ENCODE results near the gene ZNF124. TPM values are rescaled to one million over a fixed set of nuclear protein-coding genes. Genes with fewer than 3 reads are reported as not detected.

Gene ZNF124
- total RNA-seq, 2 donors from 2014 or later, result 31.6 to 43.2 TPM

DNA sequence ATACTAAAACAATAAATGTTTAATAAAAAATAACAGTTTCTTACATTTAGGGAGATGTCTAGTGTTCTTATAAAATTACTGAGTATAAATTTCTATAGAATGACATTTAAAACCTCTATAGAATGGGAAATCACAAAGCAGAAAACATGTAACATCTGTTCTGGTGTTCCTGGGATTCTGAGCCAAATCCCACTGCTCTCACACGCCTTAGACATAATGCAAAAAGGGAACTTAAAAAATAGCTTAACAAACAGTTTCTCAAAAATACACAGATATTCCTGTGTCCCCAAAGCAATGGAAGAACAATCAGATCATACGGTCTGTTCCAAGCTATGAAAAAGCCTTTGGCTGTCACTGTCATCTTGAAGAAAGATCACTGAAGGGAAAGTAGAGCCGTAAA is 27.0 kb upstream of the ZNF124 start:
- intact Hi-C loops (cut with DNase I), result no loop called here
- no peaks in the 10 kb centered on the region for H3K9me3 ChIP-seq
- TF ChIP-seq, protein P1, sequence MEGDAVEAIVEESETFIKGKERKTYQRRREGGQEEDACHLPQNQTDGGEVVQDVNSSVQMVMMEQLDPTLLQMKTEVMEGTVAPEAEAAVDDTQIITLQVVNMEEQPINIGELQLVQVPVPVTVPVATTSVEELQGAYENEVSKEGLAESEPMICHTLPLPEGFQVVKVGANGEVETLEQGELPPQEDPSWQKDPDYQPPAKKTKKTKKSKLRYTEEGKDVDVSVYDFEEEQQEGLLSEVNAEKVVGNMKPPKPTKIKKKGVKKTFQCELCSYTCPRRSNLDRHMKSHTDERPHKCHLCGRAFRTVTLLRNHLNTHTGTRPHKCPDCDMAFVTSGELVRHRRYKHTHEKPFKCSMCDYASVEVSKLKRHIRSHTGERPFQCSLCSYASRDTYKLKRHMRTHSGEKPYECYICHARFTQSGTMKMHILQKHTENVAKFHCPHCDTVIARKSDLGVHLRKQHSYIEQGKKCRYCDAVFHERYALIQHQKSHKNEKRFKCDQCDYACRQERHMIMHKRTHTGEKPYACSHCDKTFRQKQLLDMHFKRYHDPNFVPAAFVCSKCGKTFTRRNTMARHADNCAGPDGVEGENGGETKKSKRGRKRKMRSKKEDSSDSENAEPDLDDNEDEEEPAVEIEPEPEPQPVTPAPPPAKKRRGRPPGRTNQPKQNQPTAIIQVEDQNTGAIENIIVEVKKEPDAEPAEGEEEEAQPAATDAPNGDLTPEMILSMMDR (IDR thresholded peaks at IDR 0.05), result no peak
- no peaks in the 10 kb centered on the region for H3K36me3 ChIP-seq
- no peak for DNase-seq
- no peak overlapping the region for H3K9ac ChIP-seq (ENCODE audit: low read depth in 2 of 2, low read length in 2 of 2)
- no peak overlapping the region for H3K4me3 ChIP-seq
- no peak overlapping the region for H3K27ac ChIP-seq
- no peaks in the 10 kb centered on the region for H3K4me1 ChIP-seq
- no peaks in the 10 kb centered on the region for H3K27me3 ChIP-seq

DNA sequence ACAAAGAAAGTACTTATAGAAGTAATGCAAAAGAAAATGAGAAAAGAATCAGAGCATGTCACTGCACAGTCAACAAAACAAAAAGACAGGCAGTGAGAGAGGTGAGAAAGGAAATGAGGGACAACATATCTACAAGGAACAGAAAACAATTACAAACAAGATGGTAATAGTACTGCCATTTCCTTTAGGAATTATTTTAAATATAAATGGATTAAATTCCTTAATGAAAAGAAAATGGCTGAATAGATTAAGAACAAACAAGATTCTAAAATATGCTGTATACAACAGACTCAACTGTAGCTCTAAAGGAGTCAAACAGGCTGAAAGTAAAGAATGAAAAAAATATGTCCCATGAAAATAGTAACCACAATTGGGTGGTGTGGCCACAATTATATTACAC is 22.1 kb upstream of the ZNF124 start:
- Histone ChIP-seq H3K9ac (ENCODE audit: low read depth in 2 of 2, low read length in 2 of 2) (no peak overlapping the region), H3K4me3 (no peak overlapping the region), H3K27me3 (no peaks in the 10 kb centered on the region), H3K36me3 (peaks cover 9% of the 10 kb centered on the region), H3K27ac (no peak overlapping the region), H3K4me1 (no peaks in the 10 kb centered on the region), H3K9me3 (no peaks in the 10 kb centered on the region)
- no peak for DNase-seq
- TF ChIP-seq, protein P1 (IDR thresholded peaks at IDR 0.05), result no peak
- intact Hi-C loops (cut with DNase I), result no loop called here

DNA sequence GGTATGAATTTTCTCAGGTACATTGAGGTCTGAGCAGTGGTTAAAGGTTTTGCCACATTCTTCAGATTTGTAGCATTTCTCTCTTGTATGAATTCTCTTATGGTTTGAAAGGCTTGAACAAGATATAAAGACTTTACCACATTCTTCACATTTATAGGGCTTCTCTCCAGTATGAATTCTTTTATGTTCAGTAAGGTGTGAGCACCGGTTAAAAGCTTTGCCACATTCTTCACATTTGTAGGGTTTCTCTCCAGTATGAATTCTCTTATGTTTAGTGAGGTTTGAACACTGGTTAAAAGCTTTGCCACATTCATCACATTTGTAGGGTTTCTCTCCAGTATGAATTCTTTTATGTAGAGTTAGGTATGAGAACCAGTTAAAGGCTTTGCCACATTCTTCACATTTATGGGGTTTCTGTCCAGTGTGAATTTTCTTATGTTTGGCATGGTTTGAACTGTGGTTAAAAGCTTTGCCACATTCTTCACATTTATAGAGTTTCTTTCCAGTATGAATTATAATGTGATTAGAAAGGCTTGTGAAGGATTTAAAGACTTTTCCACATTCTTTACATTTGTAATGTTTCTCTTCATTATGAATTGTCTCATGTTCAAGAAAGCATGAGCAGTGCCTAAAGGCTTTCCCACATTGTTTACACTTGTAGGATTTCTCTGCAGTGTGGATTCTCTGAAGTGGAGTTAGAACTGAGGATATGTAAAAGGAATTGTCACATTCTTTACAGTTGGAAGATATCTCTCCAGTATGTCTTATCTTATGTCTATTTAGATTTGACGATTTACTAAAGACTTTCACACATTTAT is 18.4 kb upstream of the ZNF124 start:
- Histone ChIP-seq H3K9me3 (peaks cover 4% of the 10 kb centered on the region), H3K27me3 (no peaks in the 10 kb centered on the region), H3K36me3 (peaks cover 9% of the 10 kb centered on the region), H3K4me3 (no peak overlapping the region), H3K27ac (no peak overlapping the region), H3K9ac (ENCODE audit: low read depth in 2 of 2, low read length in 2 of 2) (no peak overlapping the region), H3K4me1 (no peaks in the 10 kb centered on the region)
- intact Hi-C loops (cut with DNase I), result no loop called here
- DNase-seq, result no peak
- TF ChIP-seq, protein P1 (IDR thresholded peaks at IDR 0.05), result no peak

DNA sequence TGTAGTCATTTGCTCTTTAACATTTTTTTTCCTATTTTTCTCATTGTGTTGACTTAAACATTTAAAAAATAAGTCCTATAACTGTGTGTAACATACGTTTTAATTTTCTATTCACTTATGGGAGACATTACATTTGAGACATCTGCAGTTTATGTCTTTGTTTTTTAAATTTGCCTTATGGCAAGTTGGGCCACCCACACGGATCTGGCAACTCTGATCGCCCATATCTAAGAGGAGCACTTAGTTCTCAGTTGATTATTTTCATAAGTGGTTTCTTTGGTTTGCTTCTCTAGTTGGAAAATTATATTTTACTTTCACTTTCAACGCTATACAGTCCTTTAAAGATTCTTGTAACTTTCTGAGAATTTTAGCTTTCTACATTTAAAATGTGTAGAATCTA is 13.8 kb upstream of the ZNF124 start:
- Histone ChIP-seq H3K27ac (no peak overlapping the region), H3K27me3 (no peaks in the 10 kb centered on the region), H3K9ac (ENCODE audit: low read depth in 2 of 2, low read length in 2 of 2) (no peak overlapping the region), H3K4me3 (no peak overlapping the region), H3K4me1 (no peaks in the 10 kb centered on the region), H3K36me3 (peaks cover 8% of the 10 kb centered on the region), H3K9me3 (peaks cover 4% of the 10 kb centered on the region)
- intact Hi-C loops (cut with DNase I), result no loop called here
- no peak for DNase-seq
- TF ChIP-seq, protein P1 (IDR thresholded peaks at IDR 0.05), result no peak

DNA sequence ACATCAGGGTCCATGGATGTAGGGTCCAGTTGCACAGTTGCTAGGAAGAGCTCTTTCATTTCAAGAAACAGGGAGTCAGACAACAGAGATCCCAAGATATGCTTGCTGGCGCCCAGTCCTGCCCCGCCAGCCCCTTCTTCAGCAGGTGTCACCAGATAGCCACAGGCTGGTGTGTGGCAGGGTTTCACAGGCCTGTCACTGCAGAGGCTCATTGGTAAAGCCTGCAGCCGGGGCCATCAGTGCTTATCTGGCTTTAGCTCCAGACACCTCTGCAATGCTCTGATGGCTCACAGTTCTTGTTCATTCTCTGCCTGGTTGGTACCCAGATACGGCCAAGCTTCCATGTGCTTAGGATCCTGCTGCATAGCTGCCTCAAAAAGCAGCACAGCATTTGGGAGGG is 12.4 kb upstream of the ZNF124 start:
- no peaks in the 10 kb centered on the region for H3K4me1 ChIP-seq
- DNase-seq, result no peak
- intact Hi-C loops (cut with DNase I), result no loop called here
- TF ChIP-seq, protein P1 (IDR thresholded peaks at IDR 0.05), result no peak
- H3K27ac ChIP-seq, result no peak overlapping the region
- H3K36me3 ChIP-seq, result no peaks in the 10 kb centered on the region
- no peak overlapping the region for H3K9ac ChIP-seq (ENCODE audit: low read depth in 2 of 2, low read length in 2 of 2)
- H3K4me3 ChIP-seq, result no peak overlapping the region
- H3K9me3 ChIP-seq, result peaks cover 4% of the 10 kb centered on the region
- H3K27me3 ChIP-seq, result no peaks in the 10 kb centered on the region

Data from colonic mucosa (tissue), 4 donors.